Measurements from ENCODE around the gene FXYD3.
"Not testable (repeated sequence)": the region's sequence is repeated elsewhere in the genome, so short reads cannot be mapped to it uniquely, and the experiment has no call there.

FXYD3 gene

GRCh38 chr19:35087393-35087792 lies 28.2 kb upstream of the FXYD3 start:
- DNase-seq = no peak

DNA sequence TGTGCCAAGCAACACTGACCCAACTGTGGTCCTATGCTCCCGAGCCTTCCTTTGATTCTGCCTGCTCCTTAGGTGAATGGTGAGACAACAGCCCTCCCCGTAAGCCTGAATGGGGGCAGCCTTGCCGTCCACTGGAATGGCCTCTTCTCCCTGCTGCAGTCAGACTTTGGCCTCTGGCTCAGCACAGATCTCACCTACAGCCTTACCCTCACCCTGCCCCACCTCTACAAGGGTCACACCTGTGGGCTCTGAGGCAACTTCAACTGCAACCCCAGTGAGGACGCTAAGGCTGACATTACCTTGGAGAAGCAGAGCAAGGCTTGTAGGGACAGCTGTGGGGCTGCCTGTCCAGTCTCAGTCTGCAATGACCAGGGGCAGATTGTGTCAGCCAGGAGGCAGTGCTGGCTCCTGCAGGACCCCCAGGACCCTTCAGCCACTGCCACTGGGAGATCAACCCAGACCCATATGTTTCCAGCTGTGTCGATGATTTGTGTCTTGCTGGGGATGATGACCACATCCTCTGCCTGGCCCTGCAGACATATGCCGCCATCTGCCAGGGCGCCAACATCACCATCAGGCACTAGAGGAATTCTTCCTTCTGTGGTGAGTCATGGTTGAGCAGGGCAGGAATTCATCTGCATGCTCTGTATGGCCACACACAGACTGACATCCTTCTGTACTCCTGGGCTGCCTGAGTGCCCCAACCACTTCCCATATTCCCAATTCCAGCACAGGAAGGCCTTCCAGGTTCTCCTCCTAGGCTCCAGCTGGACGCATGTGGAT lies 27.3 kb upstream of the FXYD3 start:
- peak; percentile 64 for DNase-seq

- DNase-seq = no peak
Observed at GRCh38 chr19:35089554-35089953, 26.1 kb upstream of the FXYD3 start.

- DNase-seq = no peak
Observed at GRCh38 chr19:35090160-35090505, 25.5 kb upstream of the FXYD3 start.

- DNase-seq = peak; percentile 87
Observed at GRCh38 chr19:35090506-35091214, 25.0 kb upstream of the FXYD3 start.

DNA sequence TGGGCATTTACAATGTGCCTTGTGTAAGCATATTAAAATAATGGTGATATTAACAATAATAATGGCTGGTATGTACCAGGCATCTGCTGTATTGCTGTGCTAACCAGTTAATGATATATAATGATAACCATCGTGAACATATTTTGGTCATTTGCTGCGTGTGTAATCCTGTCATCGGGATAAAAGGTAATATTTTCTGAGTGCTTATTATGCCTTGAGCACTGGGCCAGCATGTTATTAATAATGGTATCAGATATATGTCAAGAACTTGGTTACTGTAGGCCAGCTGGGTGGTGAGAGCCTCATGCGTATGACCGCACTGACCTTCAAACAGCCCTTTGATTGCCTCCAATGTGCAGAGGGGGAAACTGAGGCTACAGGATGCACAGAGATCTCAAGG lies 22.2 kb upstream of the FXYD3 start:
- DNase-seq = no peak

DNA sequence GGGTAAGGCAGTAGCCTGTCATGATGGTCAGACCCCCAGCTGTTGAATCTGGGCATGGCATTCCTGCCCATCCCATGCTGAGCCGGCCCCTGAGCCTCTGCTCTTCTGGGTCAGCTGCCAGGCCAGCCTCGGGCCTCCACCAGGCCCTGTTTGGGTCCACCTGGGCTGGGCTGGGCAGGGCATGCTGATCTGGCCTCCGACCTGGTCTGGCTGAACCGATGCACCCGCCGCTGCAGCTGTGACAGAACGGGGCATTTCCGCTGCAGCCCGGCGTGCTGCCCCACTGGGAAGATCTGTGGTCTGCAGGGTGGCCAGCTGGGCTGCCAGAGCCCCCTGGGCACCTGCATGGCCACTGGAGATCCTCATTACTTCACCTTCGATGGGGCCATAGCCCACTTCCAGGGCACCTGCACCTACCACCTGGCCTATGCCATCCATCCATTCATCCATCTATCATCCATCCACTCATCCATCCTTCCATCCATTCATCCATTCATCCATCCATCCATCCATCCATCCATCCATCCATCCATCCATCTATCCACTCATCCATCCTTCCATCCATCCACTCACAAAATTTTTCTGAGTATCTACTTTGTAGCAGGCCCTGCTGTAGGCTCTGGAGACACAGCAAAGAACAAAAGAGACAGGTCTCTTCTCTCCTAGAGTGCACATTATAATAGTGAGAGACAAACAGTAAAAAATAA lies 21.5 kb upstream of the FXYD3 start:
- DNase-seq = no peak

- DNase-seq = no peak
Observed at GRCh38 chr19:35094656-35095055, 21.0 kb upstream of the FXYD3 start.

DNA sequence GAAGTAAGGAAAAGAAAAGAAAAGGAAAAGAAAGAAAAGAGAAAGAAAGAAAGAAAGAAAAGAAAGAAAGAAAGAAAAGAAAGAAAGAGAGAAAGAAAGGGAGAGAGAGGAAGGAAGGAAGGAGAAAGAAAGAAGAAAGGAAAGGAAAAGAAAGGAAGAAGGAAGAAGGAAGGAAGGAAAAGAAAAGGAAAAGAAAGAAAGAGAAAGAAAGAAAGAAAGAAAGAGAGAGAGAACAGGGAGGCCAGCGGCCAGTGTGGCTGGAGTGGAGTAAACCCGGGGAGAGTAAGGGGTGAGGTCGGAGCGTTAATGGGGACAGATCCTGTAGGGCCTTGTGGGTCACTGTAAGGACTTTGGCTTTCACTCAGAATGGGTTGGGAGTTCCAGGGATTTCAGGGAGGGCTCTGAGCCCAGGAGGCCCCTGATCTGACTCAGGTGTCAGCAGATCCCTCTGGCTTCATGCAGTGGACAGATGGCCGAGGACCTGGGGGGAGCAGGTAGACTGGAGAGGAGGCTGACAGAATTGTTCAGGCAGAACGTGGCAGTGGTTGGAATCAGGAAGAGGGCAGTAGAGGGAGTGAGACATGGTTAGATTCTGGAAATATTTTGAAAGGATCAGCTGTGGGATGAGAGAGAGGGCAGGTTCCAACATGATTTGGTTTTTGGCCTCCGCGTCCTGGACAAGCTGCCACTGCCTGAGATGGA lies 19.8 kb upstream of the FXYD3 start:
- DNase-seq = peak; percentile 70

DNA sequence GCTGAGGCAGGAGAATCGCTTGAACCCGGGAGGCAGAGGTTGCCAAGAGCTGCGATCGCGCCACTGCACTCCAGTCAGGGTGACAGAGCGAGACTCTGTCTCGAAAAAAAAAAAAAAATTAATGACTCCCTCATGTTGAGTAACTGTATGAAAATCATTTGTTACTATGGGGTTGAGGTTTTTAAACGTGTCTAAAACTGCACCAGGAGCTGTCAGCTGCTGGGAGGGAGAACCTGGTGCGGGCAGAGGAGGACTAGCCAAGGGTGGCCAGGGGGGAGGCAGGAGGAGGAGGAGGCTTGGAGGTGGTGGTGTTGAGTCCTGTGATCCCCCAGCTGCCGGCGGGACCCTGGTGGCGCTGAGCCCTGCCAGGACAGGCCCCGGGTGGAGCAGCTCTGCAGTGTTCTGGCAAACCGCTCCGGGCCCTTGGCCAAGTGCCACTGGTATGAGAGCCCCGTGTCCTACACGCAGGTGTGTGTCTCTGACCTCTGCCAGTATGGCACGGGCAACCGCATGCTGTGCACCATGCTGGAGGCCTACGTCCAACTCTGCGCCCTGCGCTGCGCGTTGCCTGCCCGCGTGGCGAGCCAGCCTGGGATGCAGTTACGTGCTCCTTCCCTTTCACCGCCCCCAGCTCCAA lies 17.1 kb upstream of the FXYD3 start:
- DNase-seq = peak; percentile 36

GRCh38 chr19:35099155-35099896 lies 16.3 kb upstream of the FXYD3 start:
- no peak for DNase-seq

DNA sequence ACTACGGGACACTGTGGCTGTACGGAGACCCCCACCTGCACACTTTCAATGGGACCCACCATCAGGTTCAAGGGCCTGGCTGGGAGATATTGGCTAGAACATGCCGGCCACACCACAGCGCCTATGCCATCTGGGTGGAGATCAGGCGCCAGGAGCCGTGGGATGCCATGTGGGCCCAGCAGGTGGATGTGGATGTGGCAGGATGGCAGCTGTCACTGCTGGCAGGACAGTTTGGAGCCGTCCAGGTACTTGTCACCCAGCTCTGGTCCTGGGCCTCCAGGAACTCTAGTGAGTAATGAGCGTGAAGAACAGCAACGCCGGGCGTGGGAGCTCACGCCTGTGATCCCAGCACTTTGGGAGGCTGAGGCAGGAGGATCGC lies 15.7 kb upstream of the FXYD3 start:
- no peak for DNase-seq

GRCh38 chr19:35100588-35101533 lies 14.8 kb upstream of the FXYD3 start:
- no peak for DNase-seq

DNA sequence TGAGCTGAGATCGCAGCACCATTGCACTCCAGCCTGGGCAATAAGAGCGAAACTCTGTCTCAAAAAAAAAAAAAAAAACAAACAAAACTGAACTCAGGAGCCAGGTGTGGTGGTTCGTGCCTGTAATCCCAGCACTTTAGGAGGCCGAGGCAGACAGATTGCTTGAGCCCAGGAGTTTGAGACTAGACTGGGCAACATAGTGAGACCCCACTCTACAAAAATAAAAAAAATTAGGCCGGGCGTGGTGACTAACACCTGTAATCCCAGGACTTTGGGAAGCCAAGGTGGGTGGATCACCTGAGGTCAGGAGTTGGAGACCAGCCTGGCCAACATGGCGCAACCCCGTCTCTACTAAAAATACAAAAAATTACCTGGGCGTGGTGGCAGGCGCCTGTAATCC lies 13.7 kb upstream of the FXYD3 start:
- not testable (repeated sequence) for DNase-seq

- DNase-seq = not testable (repeated sequence)
Observed at GRCh38 chr19:35103614-35104013, 12.0 kb upstream of the FXYD3 start.

GRCh38 chr19:35104361-35104760 lies 11.3 kb upstream of the FXYD3 start:
- no peak for DNase-seq

- DNase-seq = no peak
Observed at GRCh38 chr19:35105047-35105410, 10.6 kb upstream of the FXYD3 start.

- no peak for DNase-seq
Observed at GRCh38 chr19:35105411-35106290, 10.0 kb upstream of the FXYD3 start.

DNA sequence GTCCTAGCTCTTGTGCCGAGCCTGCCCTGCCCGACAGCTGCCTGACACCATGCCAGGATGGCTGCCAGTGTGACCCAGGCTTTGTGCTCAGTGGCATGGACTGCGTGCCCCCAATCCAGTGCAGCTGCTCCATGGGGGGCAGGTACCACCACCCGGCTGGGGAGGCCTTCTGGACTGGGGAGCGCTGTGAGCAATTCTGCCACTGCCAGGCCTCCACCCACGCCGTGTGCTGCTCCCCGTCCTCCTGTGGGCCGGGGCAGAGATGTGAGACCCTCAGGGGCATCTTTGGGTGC lies 9.4 kb upstream of the FXYD3 start:
- DNase-seq = no peak

DNA sequence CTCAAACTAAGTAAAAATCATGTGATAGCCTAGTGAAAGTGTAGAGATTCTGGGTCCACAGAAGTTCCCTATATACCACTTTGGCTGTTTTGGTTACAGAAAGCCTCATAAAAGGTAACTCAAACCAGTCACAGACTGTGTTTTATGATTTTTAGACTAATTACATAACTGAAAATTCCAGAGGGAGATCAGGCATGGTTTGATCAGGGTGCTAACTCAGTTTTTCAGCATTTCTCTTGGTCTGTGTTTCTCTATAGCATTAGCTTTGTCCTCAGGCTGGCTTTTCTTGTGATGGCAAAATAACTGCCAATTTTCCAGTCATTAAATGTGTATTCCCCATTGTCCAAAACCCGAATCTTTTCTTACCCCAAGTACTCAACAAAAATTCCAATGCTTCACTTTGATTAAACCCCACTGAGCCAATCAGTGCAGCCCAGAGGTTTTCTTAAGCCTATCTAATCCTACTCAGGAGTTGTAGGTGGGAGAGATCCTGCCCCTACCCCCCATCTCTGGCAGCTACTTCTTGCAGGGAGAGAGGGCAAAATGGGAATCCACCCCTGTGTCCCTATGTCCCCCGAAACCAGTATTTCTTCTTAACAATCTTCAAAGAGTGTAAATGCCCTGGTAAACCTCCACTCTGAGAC lies 8.6 kb upstream of the FXYD3 start:
- no peak for DNase-seq

Data from NCI-H69 (cell line).